ENCODE measurements around the gene NKX6-2. TPM values are rescaled to one million over a fixed set of nuclear protein-coding genes. Genes with fewer than 3 reads are reported as not detected.

Gene NKX6-2
- total and polyA plus RNA-seq, 2 of the 8 experiments (the other 6 are each of a cell fraction or from before 2014, with no cell fraction given) = 0.06 TPM; not detected in 1

GRCh38 chr10:132756591-132756990 lies 29.4 kb downstream of the NKX6-2 start:
- no peak overlapping the region for H3K4me3 ChIP-seq (ENCODE audit: extremely low read depth in 1 of 4, insufficient read depth in 2 of 4, low read depth in 3 of 4, low read length in 4 of 4)
- CTCF ChIA-PET (ENCODE audit: partially characterized antibody) = no interaction called here
- FAIRE-seq (no peak), DNase-seq (ENCODE audit: low read depth in 1 of 2, low spot score in 2 of 2) (no peak)
- no peak overlapping the region for H2BK20ac ChIP-seq (ENCODE audit: low read length)
- H2BK120ac ChIP-seq (replicated peaks; ENCODE audit: low read depth, low read length) = no peak overlapping the region
- H2BK12ac ChIP-seq (ENCODE audit: low read depth, low read length) = no peak overlapping the region
- no peak overlapping the region for H3K4ac ChIP-seq (replicated peaks; ENCODE audit: insufficient read length, low read depth, low read length)
- H3K9ac ChIP-seq (replicated peaks in 1 of 4; ENCODE audit: extremely low read depth in 1 of 4, low read depth in 3 of 4, low read length in 3 of 4) = no peak overlapping the region
- POLR2A ChIA-PET (ENCODE audit: partially characterized antibody) = no interaction called here
- H2AFZ ChIP-seq (ENCODE audit: low read length) = no peak overlapping the region
- peaks cover 0 to 4% of the 10 kb centered on the region in 2 experiments for H4K20me1 ChIP-seq (replicated peaks in 1 of 2; ENCODE audit: control insufficient read depth in 1 of 2, insufficient read depth in 2 of 2, low read length in 2 of 2)
- no peak overlapping the region for H2AK5ac ChIP-seq (ENCODE audit: low read depth, low read length)
- H3K23ac ChIP-seq (ENCODE audit: insufficient read length) = no peak overlapping the region
- H2BK15ac ChIP-seq (ENCODE audit: low read length) = no peak overlapping the region
- 88% methylated on average over 14 of the region's 14 CpGs; no CpG with 5 or more reads in 1 of the 2 experiments for WGBS, 2 experiments (ENCODE audit: extremely low coverage in 1 of 2, insufficient coverage in 1 of 2, insufficient read length in 1 of 2, insufficient replicate concordance in 2 of 2, low coverage in 1 of 2, low lambda C conversion rate in 2 of 2, missing lambda C conversion rate in 1 of 2)
- no peak overlapping the region for H3K14ac ChIP-seq (ENCODE audit: insufficient read length)
- H3K23me2 ChIP-seq (ENCODE audit: low read depth, low read length) = no peaks in the 10 kb centered on the region
- peaks cover 3 to 17% of the 10 kb centered on the region in 2 experiments; a peak in 2 of 4 replicates for H3K9me3 ChIP-seq (ENCODE audit: insufficient read depth in 2 of 2, low read depth in 1 of 2, low read length in 1 of 2)
- H3K4me1 ChIP-seq (replicated peaks in 1 of 4; ENCODE audit: control insufficient read depth in 3 of 4, insufficient read depth in 4 of 4, low read length in 3 of 4) = no peaks in the 10 kb centered on the region
- H3K79me2 ChIP-seq (ENCODE audit: control insufficient read depth in 1 of 2, insufficient read depth in 2 of 2, low read length in 2 of 2) = no peaks in the 10 kb centered on the region
- no peak overlapping the region for H3K18ac ChIP-seq (ENCODE audit: extremely low read depth, low read length)
- H4K91ac ChIP-seq (replicated peaks; ENCODE audit: insufficient read length, low read length) = no peak overlapping the region
- H4K5ac ChIP-seq (ENCODE audit: insufficient read length, low read depth, low read length) = no peak overlapping the region
- H3K27ac ChIP-seq (ENCODE audit: low read depth, low read length) = no peak overlapping the region
- H3K4me2 ChIP-seq (ENCODE audit: insufficient read depth in 1 of 2, low read depth in 2 of 2, low read length in 2 of 2) = no peak overlapping the region
- peaks cover 2% of the 10 kb centered on the region; the same call in 1 of the 2 replicates for H3K79me1 ChIP-seq (ENCODE audit: low read depth, low read length)
- H3K56ac ChIP-seq (replicated peaks; ENCODE audit: insufficient read length, low read depth, low read length) = no peak overlapping the region
- no peak overlapping the region for H2BK5ac ChIP-seq (ENCODE audit: low read depth, low read length)
- no peak overlapping the region for H4K8ac ChIP-seq (ENCODE audit: extremely low read depth, insufficient read depth, low read length)
- no peaks in the 10 kb centered on the region for H3K27me3 ChIP-seq (replicated peaks in 1 of 4; ENCODE audit: control insufficient read depth in 3 of 4, extremely low read depth in 1 of 4, insufficient read depth in 3 of 4, low read length in 3 of 4)
- peaks cover 0 to 5% (median 0%) of the 10 kb centered on the region in 4 experiments; a peak in 2 of 8 replicates for H3K36me3 ChIP-seq (ENCODE audit: control insufficient read depth in 2 of 4, insufficient read depth in 4 of 4, low read length in 3 of 4)
- TF ChIP-seq CREB1 (IDR thresholded peaks at IDR 0.05) (no peak), CEBPB (IDR thresholded peaks at IDR 0.05; ENCODE audit: low read depth, low read length) (no peak), RFX5 (IDR thresholded peaks at IDR 0.05; ENCODE audit: borderline replicate concordance, low read depth, low read length) (no peak), RXRA (IDR thresholded peaks at IDR 0.05; ENCODE audit: insufficient read depth, low read depth, low read length) (no peak), SP1 (IDR thresholded peaks at IDR 0.05; ENCODE audit: low read depth, low read length) (no peak), ASH2L (IDR thresholded peaks at IDR 0.05; ENCODE audit: low read length) (no peak), ZNF274 (IDR thresholded peaks at IDR 0.05; ENCODE audit: borderline replicate concordance, extremely low read depth, low read length) (no peak), HDAC2 (IDR thresholded peaks at IDR 0.05; ENCODE audit: borderline replicate concordance in 1 of 2, low read depth in 2 of 2, low read length in 2 of 2) (no peak), RAD21 (IDR thresholded peaks at IDR 0.05 in 1 of 2, conservative IDR thresholded peaks at IDR 0.05 in 1 of 2; ENCODE audit: low read depth in 2 of 2, low read length in 2 of 2) (no peak), PHF8 (conservative IDR thresholded peaks at IDR 0.05; ENCODE audit: low read depth, low read length) (no peak), BACH1 (IDR thresholded peaks at IDR 0.05; ENCODE audit: low read length) (no peak), SAP30 (IDR thresholded peaks at IDR 0.05; ENCODE audit: insufficient read depth, insufficient replicate concordance, low read length) (no peak), TEAD4 (IDR thresholded peaks at IDR 0.05; ENCODE audit: low read depth, low read length) (no peak), TBP (IDR thresholded peaks at IDR 0.05; ENCODE audit: low read depth, low read length) (no peak), CHD2 (IDR thresholded peaks at IDR 0.05; ENCODE audit: low read length) (no peak), SIRT6 (IDR thresholded peaks at IDR 0.05; ENCODE audit: low read length) (no peak)

Measured in H1 (cell line).